GM19238 (cell line): ENCODE measurements around the gene AREL1.

Experiments
- DNase-seq: peaks from one replicate; pipeline ENCODE4 v3.0.0; 2011; ENCODE audit warnings: low spot score; ENCODE audit not compliant: insufficient read length

The AREL1 gene

GRCh38 chr14:74636424-74637177 lies 76.3 kb downstream of the AREL1 start:
- DNase-seq = no peak

- DNase-seq = no peak
Measured at GRCh38 chr14:74635847-74636246, 77.0 kb downstream of the AREL1 start.

GRCh38 chr14:74634964-74635363 lies 77.9 kb downstream of the AREL1 start:
- DNase-seq = no peak

- no peak for DNase-seq
Measured at GRCh38 chr14:74634481-74634880, 78.4 kb downstream of the AREL1 start.

- DNase-seq = no peak
Measured at GRCh38 chr14:74630881-74631690, 81.8 kb downstream of the AREL1 start.

- DNase-seq = no peak
Measured at GRCh38 chr14:74628418-74628817, 84.5 kb downstream of the AREL1 start.

GRCh38 chr14:74627076-74627475 lies 85.8 kb downstream of the AREL1 start:
- no peak for DNase-seq

- no peak for DNase-seq
Measured at GRCh38 chr14:74622257-74622656, 90.6 kb downstream of the AREL1 start.

GRCh38 chr14:74621556-74621955 lies 91.3 kb downstream of the AREL1 start:
- DNase-seq = no peak

GRCh38 chr14:74620923-74621322 lies 92.0 kb downstream of the AREL1 start:
- no peak for DNase-seq

GRCh38 chr14:74620497-74620921 lies 92.4 kb downstream of the AREL1 start:
- no peak for DNase-seq

GRCh38 chr14:74619672-74620131 lies 93.2 kb downstream of the AREL1 start:
- no peak for DNase-seq

GRCh38 chr14:74618078-74618952 lies 94.6 kb downstream of the AREL1 start:
- no peak for DNase-seq

GRCh38 chr14:74616996-74617700 lies 95.7 kb downstream of the AREL1 start:
- no peak for DNase-seq

GRCh38 chr14:74616507-74616906 lies 96.4 kb downstream of the AREL1 start:
- DNase-seq = no peak

GRCh38 chr14:74615735-74616134 lies 97.1 kb downstream of the AREL1 start:
- no peak for DNase-seq

- no peak for DNase-seq
Measured at GRCh38 chr14:74614508-74615495, 98.1 kb downstream of the AREL1 start.

- DNase-seq = no peak
Measured at GRCh38 chr14:74613211-74613914, 99.5 kb downstream of the AREL1 start.
